Prostate gland (tissue), 2 donors: Measurements from ENCODE around the gene TTC31. TPM values are rescaled to one million over a fixed set of nuclear protein-coding genes. Genes with fewer than 3 reads are reported as not detected.

Source experiments
- DNase-seq: peaks from one replicate; pipeline ENCODE4 v3.0.0-alpha.2; 2019; ENCODE audit warnings: low spot score
- H3K27ac ChIP-seq, 2 donors: fragments of 200-600 bp; sonication (generic); 2 replicates each; pipeline ENCODE4 v1.5.1; 2017 to 2019
- H3K27me3 ChIP-seq: fragments of 200-600 bp; sonication (generic); replicated peaks from 2 replicates; pipeline ENCODE4 v1.5.1; 2019; ENCODE audit not compliant: insufficient read depth
- H3K36me3 ChIP-seq, 2 donors: fragments of 200-600 bp; sonication (generic); 1 replicate in 1 of 2; 2 replicates in 1 of 2; pipeline versions ENCODE4 v1.5.1 to v1.8.1; 2017 to 2019
- H3K4me1 ChIP-seq: fragments of 200-600 bp; sonication (generic); replicated peaks from 2 replicates; pipeline ENCODE4 v1.5.1; 2019
- H3K4me3 ChIP-seq, 2 donors: fragments of 200-600 bp; sonication (generic); 2 replicates each; pipeline ENCODE4 v1.5.1; 2017 to 2019
- H3K9me3 ChIP-seq: fragments of 200-600 bp; sonication (generic); 2 replicates; pipeline ENCODE4 v1.5.1; 2017
- CTCF ChIP-seq, 4 experiments: fragments of 200-600 bp in 2 of 4; fragments of 450-650 bp in 2 of 4; sonication (generic) in 2 of 4; IDR thresholded peaks; 1 replicate in 3 of 4; 2 replicates in 1 of 4; pipeline ENCODE4 v1.5.1; 2016 to 2019; ENCODE audit warnings: antibody characterized with exemption in 4 of 4, mild to moderate bottlenecking in 2 of 4, moderate library complexity in 2 of 4
- POLR2A ChIP-seq: fragments of 450-650 bp; IDR thresholded peaks from one replicate; pipeline ENCODE4 v1.6.1; 2016; ENCODE audit warnings: antibody characterized with exemption, mild to moderate bottlenecking
- POLR2AphosphoS5 ChIP-seq: sonication (generic); formaldehyde crosslinking; IDR thresholded peaks from one replicate; pipeline ENCODE4 v1.6.1; 2017; ENCODE audit warnings: antibody characterized with exemption
- WGBS: methylation state at CpG from one replicate; pipeline ENCODE4 v1.1.5; 2018; 5-methylcytosine and 5-hydroxymethylcytosine counted together
- intact Hi-C: fragments of 100-400 bp; cut with DNase I; formaldehyde crosslinking; loops from one replicate; pipeline ENCODE4 v1.14.2; 2022
- total RNA-seq, 2 donors: library from RNA; depleted of rRNA; stranded (reverse); fragments of >200 nt; gene quantifications; one replicate each; pipeline ENCODE4 v1.1.0, GENCODE V29; 2016

The TTC31 gene
- total RNA-seq, 2 donors from 2014 or later: 24.0 to 27.6 TPM

GRCh38 chr2:74511104-74511989 lies 28.5 kb downstream of the TTC31 start:
- no peaks in the 10 kb centered on the region for H3K36me3 ChIP-seq
- TF ChIP-seq POLR2A (no peak), POLR2AphosphoS5 (no peak), CTCF (IDR thresholded peaks at IDR 0.05) (no peak)
- intact Hi-C loops: no loop called here
- peaks cover 16% of the 10 kb centered on the region for H3K4me1 ChIP-seq
- H3K27me3 ChIP-seq: peaks cover 40% of the 10 kb centered on the region
- WGBS: 26% methylated on average over 11 of the region's 11 CpGs
- H3K9me3 ChIP-seq: no peaks in the 10 kb centered on the region
- no peak overlapping the region for H3K27ac ChIP-seq
- no peak for DNase-seq
- no peak overlapping the region for H3K4me3 ChIP-seq

- no peaks in the 10 kb centered on the region for H3K36me3 ChIP-seq
- peaks cover 41% of the 10 kb centered on the region for H3K27me3 ChIP-seq
- H3K4me1 ChIP-seq: peaks cover 11% of the 10 kb centered on the region
- intact Hi-C loops: no loop called here
- no peak overlapping the region for H3K27ac ChIP-seq
- WGBS: 7% methylated on average over 36 of the region's 36 CpGs
- no peak for DNase-seq
- H3K9me3 ChIP-seq: no peaks in the 10 kb centered on the region
- H3K4me3 ChIP-seq: no peak overlapping the region
- TF ChIP-seq CTCF (IDR thresholded peaks at IDR 0.05) (no peak), POLR2A (no peak), POLR2AphosphoS5 (no peak)
Measured at GRCh38 chr2:74512744-74513604, 30.1 kb downstream of the TTC31 start.

- Histone ChIP-seq H3K9me3 (no peaks in the 10 kb centered on the region), H3K4me3 (no peak overlapping the region), H3K27me3 (peaks cover 41% of the 10 kb centered on the region), H3K27ac (no peak overlapping the region), H3K4me1 (peaks cover 11% of the 10 kb centered on the region), H3K36me3 (no peaks in the 10 kb centered on the region)
- no peak for DNase-seq
- intact Hi-C loops: no loop called here
- TF ChIP-seq CTCF (IDR thresholded peaks at IDR 0.05): no peak
- TF ChIP-seq POLR2AphosphoS5: peak; percentile 5
- WGBS: 5% methylated on average over 52 of the region's 52 CpGs
Measured at GRCh38 chr2:74513605-74514367, 30.9 kb downstream of the TTC31 start.

GRCh38 chr2:74514368-74515270 lies 31.7 kb downstream of the TTC31 start, which contains the start of gene TLX2:
Gene TLX2, plus strand, starts transcription at chr2:74514450. Its CDS starts 357 bp downstream, at chr2:74514807.
- TF ChIP-seq POLR2AphosphoS5 (no peak), POLR2A (no peak), CTCF (IDR thresholded peaks at IDR 0.05) (no peak)
- intact Hi-C loops: no loop called here
- no peak for DNase-seq
- Histone ChIP-seq H3K36me3 (no peaks in the 10 kb centered on the region), H3K4me1 (peaks cover 11% of the 10 kb centered on the region), H3K27me3 (peaks cover 44% of the 10 kb centered on the region), H3K9me3 (no peaks in the 10 kb centered on the region), H3K27ac (no peak within 1 kb of the TSS), H3K4me3 (no peak within 1 kb of the TSS)
- 4% methylated on average over 42 of the region's 82 CpGs for WGBS
